AG04449 (cell line): Measurements from ENCODE around the gene PELI2.

ENCODE experiments used
- CTCF ChIA-PET: fragments of 350-600 bp; formaldehyde crosslinking; extraction: SDS; loops from one replicate; lab custom pipeline; 2021; ENCODE audit warnings: antibody characterized with exemption; lab: Yijun Ruan, JAX
- POLR2A ChIA-PET: fragments of 400-600, 350-600 bp; formaldehyde crosslinking; extraction: SDS; loops from one replicate; lab custom pipeline; 2020; ENCODE audit warnings: antibody characterized with exemption, inconsistent platforms; lab: Yijun Ruan, JAX
- DNase-seq: peaks from one replicate; pipeline ENCODE4 v3.0.0-alpha.2; 2010; ENCODE audit warnings: low read depth, low spot score
- H3K4me3 ChIP-seq: 2 replicates; pipeline ENCODE4 v1.5.1; 2011; ENCODE audit warnings: low read depth, mild to moderate bottlenecking, control low read depth, low read length
- TF ChIP-seq, protein P1 (sequence below): IDR thresholded peaks from one replicate; pipeline ENCODE4 v1.5.1; 2011; ENCODE audit warnings: mild to moderate bottlenecking, moderate library complexity, low read length, control low read depth, inconsistent platforms; ENCODE audit not compliant: insufficient read depth; ENCODE audit errors: missing control alignments

PELI2 gene

DNA sequence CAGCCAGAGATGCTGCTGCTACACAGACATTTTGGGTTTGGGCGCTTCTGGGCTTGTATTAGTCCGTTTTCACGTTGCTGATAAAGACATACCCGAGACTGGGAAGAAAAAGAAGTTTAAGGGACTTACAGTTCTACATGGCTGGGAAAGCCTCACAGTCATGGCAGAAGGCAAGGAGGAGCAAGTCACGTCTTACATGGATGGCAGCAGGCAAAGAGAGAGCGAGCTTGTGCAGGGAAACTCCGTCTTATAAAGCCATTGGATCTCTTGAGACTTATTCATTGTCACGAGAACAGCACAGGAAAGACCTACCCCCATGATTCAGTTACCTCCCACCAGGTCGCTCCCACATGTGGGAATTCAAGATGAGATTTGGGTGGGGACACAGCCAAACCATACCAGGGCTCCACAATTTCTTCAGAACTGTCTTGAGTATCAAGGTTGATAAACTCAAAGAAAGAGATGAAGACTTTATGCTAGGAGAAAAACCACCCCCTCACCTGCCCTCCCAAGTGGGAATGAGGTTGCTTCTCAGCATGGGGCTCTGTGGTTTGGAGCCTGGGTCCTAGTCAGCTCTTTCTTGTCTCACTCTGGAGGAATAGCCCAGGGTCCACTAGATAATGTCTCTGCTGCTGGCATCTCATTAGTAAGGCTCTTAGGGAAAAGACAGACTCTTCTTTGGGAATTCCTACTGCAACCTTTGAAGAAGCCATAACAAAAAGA lies 200.3 kb downstream of the PELI2 start:
- TF ChIP-seq, protein P1, sequence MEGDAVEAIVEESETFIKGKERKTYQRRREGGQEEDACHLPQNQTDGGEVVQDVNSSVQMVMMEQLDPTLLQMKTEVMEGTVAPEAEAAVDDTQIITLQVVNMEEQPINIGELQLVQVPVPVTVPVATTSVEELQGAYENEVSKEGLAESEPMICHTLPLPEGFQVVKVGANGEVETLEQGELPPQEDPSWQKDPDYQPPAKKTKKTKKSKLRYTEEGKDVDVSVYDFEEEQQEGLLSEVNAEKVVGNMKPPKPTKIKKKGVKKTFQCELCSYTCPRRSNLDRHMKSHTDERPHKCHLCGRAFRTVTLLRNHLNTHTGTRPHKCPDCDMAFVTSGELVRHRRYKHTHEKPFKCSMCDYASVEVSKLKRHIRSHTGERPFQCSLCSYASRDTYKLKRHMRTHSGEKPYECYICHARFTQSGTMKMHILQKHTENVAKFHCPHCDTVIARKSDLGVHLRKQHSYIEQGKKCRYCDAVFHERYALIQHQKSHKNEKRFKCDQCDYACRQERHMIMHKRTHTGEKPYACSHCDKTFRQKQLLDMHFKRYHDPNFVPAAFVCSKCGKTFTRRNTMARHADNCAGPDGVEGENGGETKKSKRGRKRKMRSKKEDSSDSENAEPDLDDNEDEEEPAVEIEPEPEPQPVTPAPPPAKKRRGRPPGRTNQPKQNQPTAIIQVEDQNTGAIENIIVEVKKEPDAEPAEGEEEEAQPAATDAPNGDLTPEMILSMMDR, result no peak
- H3K4me3 ChIP-seq, result no peak overlapping the region
- ChIA-PET CTCF (no interaction called here), POLR2A (no interaction called here)
- DNase-seq, result no peak

DNA sequence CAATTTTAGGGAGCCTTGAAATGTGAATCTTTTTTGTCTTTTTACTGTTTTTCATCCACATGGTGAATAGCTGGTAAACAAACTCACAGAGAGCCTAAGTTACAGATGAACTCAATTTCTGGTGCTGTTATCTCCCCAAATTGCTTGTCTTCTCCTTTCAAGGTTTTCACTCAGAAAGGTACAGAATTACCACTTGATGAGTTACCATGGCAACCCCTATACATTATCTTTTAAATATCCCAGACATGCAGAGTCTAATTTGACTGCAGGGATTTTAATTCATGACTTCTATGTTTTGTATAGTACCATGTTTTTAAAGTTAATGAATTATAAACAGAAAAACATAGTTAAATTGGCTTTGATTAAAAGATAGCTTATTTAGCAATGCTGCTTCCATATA lies 203.7 kb downstream of the PELI2 start:
- ChIA-PET POLR2A (no interaction called here), CTCF (interaction anchor here (0.7 to 2.3 kb wide), 2 partner anchors 18 to 23 kb away, joined by 3 to 11 read pairs; no protein-coding TSS in a partner anchor)
- H3K4me3 ChIP-seq, result no peak overlapping the region

DNA sequence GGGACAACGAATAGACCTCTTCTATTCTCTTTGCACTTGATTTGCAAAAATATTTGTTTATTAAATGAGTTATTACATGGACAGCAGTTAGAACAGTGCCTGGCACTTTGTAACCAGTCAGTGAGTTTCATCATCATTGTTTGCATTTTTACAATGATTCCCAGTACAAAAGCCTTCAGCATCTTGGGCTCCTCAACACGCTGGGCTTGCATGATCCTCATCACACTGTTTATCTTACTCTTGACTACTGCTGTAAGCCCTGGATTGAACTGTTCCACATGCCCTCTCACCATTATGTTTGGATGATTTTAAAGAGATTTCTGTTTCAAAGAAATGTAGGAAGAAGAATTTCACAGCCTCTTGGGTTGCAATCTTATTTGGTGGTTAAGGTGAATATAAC lies 204.3 kb downstream of the PELI2 start:
- CTCF ChIA-PET, result interaction anchor here (2.3 kb wide), 1 partner anchor 17 kb away, joined by 11 read pairs; no protein-coding TSS in a partner anchor
- H3K4me3 ChIP-seq, result no peak overlapping the region
- POLR2A ChIA-PET, result no interaction called here
- TF ChIP-seq, protein P1, result no peak
- DNase-seq, result no peak

More for the DNA sequence above, 203.7 kb downstream of the PELI2 start:
- no peak for DNase-seq
- TF ChIP-seq, protein P1, result no peak

DNA sequence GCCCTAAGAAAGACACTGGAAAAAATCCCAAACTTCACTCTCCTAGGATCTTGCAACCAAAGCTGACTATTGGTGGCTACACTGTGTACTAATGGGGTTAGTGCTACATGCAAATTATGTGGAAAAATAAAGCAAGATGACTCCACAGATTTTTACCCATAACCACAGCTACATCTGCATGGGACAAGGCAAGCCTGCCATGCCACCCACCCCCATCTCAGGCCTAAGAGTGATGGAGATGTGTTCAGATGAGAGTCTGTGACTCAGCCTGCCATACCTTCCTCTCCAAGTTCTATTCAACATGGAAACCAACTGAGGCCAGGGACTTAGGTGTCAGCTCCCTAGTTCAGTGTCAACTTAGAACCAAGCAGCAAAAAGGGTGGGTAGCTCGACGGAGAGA lies 206.2 kb downstream of the PELI2 start:
- DNase-seq, result no peak
- H3K4me3 ChIP-seq, result no peak overlapping the region
- ChIA-PET CTCF (interaction anchor here (1.2 to 2.3 kb wide), 2 partner anchors 16 to 191 kb away, joined by 3 to 20 read pairs; no protein-coding TSS in a partner anchor), POLR2A (interaction anchor here (1.0 to 1.5 kb wide), 2 partner anchors 13 to 51 kb away, joined by 3 to 5 read pairs; no protein-coding TSS in a partner anchor)
- TF ChIP-seq, protein P1, result no peak

DNA sequence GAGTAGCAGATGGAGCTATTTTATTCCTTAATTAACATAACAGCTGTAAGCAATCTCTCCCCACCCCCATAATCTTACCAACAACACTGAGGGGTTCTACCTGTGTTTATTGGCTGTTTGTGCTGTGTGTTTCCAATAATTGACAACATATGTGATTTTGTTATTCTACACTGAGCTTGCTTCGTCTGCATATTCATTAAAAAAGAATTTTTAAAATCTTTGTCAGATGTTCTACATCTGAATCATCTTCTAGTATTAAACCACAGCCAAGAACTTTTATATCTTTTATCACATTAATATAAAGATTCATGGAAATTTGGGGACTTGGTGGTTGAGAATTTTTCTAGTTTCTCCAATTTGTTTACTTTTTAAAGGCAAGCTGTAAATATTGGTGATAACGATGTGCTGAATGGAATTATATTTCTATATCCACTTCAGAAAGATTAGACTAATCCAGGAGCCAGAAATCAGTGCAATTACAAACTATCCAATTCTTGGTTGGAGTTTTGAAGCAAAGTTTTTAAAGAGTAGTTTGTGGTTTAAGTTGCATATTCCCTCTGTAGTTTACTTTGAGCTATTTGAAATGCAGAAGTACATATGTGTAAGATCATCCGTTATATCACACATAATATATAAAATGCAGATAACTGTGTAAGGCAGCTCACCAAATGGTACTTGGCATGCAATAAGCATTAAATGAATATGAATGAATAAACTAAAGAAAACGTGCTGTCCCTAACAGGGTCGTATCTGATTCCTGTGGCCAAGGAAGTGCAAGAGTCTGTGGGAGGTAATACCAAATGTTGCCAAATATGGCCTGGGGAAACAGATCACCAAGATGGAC lies 206.9 kb downstream of the PELI2 start:
- TF ChIP-seq, protein P1, result no peak
- POLR2A ChIA-PET, result interaction anchor here (1.0 to 1.5 kb wide), 4 partner anchors 14 to 52 kb away, joined by 3 to 5 read pairs (median 3); no protein-coding TSS in a partner anchor
- no peak overlapping the region for H3K4me3 ChIP-seq
- CTCF ChIA-PET, result interaction anchor here (1.2 to 2.3 kb wide), 2 partner anchors 15 to 192 kb away, joined by 3 to 20 read pairs; no protein-coding TSS in a partner anchor
- DNase-seq, result no peak
